Right cardiac atrium (tissue), 5 donors: ENCODE data around the gene HOXC9. TPM values are rescaled to one million over a fixed set of nuclear protein-coding genes. Genes with fewer than 3 reads are reported as not detected.

ENCODE experiments used
- ATAC-seq, 2 donors: fragments of 200-7000 bp; cut with Tn5 transposase; one replicate each; pipeline versions ENCODE4 v1.8.0 to v1.9.1; 2020; ENCODE audit warnings: moderate library complexity in 2 of 2, mild to moderate bottlenecking in 1 of 2
- DNase-seq, 3 donors: peaks; one replicate each; pipeline ENCODE4 v3.0.0-alpha.2; 2020
- H3K27ac ChIP-seq: one replicate; pipeline ENCODE4 v1.5.1; 2013; ENCODE audit warnings: mild to moderate bottlenecking, low read length, control low read depth, moderate library complexity
- H3K27me3 ChIP-seq: one replicate; pipeline ENCODE4 v1.6.1; 2013; ENCODE audit not compliant: control insufficient read depth, insufficient read depth
- H3K4me1 ChIP-seq: one replicate; pipeline ENCODE4 v1.6.1; 2013; ENCODE audit warnings: low read length; ENCODE audit not compliant: control insufficient read depth, insufficient read depth
- H3K4me3 ChIP-seq: one replicate; pipeline ENCODE4 v1.5.1; 2013; ENCODE audit warnings: low read length, control low read depth
- H3K9me3 ChIP-seq: one replicate; pipeline ENCODE4 v1.6.1; 2013; ENCODE audit warnings: low read length; ENCODE audit not compliant: control insufficient read depth
- WGBS: extraction: QIAGEN DNeasy Blood & Tissue Kit; methylation state at CpG from one replicate; pipeline ENCODE4 v1.1.7; 2013; 5-methylcytosine and 5-hydroxymethylcytosine counted together
- intact Hi-C, 4 donors: fragments of 100-400 bp; cut with DNase I; formaldehyde crosslinking; loops; one replicate each; pipeline versions ENCODE4 v1.11.0 to v1.14.0; 2022 to 2023
- microRNA-seq, 2 donors: library from miRNA; unstranded; fragments of <30 nt; microRNA quantifications; one replicate each; pipeline ENCODE4 v1.2.0, GENCODE V29; 2020 to 2021
- polyA plus RNA-seq: library from polyadenylated mRNA; stranded (reverse); fragments of 200-250 nt; gene quantifications from one replicate; pipeline ENCODE4 v1.2.3, GENCODE V29; 2013
- total RNA-seq, 4 donors: library from RNA; stranded (reverse); fragmentation: NEBNext Ultra II Directional; extraction: Animal tissue kit (Norgen Biotek cat#: 25700); gene quantifications; one replicate each; pipeline ENCODE4 v1.2.1, GENCODE V29; 2021
- donor health status: healthy with polysubstance abuse.
- donor health status: DM: no; HTN: yes; CAD: no.
- donor health status: DM: no; HTN: no; CAD: no.
- donor health status: DM: no; HTN: yes; CAD: no; lungs with severe emphysema.
- donor health status: DM: yes; HTN: yes; CAD: no.

HOXC9 gene
- total and polyA plus RNA-seq, 5 donors = 0.15 TPM; not detected in 4

DNA sequence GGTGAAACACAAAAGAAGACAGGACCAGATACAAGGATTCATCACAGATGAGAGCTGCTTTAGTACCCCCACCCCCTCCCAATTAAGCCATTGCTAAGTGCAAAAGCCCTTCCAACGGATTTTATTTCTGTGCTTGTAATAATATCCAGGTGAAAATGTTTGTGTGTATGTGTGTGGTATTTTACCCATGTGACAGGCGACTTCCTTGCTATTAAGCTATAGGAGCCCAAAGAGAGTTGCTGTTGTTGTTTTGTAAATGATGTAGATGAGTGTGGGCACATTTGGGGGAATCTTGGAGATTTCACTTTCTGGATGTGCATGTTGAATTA, 50.5 kb downstream of the HOXC9 start:
- DNase-seq (no peak), ATAC-seq (no peak)
- Histone ChIP-seq H3K4me3 (no peak overlapping the region), H3K9me3 (no peaks in the 10 kb centered on the region), H3K27ac (no peak overlapping the region), H3K4me1 (no peaks in the 10 kb centered on the region), H3K27me3 (peaks cover 3% of the 10 kb centered on the region)
- intact Hi-C loops = no loop called here
- 18% methylated on average over 2 of the region's 2 CpGs for WGBS

DNA sequence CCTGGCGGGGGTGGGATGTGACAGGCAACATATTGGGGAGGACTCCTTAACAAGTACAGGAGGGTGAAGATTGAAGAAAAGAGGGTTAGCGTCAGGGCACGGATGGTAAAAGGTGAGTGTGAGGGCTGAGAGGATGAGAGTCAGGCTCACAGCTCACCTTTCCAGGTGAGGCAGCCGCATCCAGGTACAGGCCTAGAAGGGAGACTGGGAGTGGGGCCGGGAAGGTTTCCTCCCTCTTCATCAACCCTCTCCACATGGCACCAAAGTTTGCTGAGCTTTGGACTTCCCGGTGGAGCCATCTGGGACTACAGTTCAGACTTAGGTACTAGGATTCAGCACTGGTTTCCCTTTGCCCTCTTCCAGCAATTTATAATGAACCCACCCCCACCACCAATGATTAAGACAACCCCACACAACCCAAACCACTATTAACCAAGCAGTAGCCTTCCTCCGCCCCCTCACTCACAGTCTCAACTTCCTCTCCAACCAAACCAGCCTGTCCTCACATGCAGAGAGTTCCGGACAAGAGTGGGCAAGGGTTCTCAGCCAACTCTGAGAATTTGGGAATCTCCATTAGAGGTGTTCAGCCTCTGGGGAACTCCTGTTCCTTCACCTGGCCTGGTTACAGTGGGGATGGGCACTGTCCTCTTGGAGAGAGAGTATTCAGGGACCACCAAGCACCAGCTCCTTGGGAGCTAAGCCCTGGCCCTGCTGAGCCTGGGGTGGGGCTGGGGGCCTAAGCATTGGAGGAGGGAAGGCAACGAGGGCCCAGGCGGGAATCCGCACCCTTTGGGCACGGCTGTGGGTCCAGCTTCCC, 51.3 kb downstream of the HOXC9 start:
- 30% methylated on average over 12 of the region's 12 CpGs for WGBS
- no peak for DNase-seq
- H3K4me1 ChIP-seq = no peaks in the 10 kb centered on the region
- H3K27me3 ChIP-seq = peaks cover 3% of the 10 kb centered on the region
- H3K27ac ChIP-seq = no peak overlapping the region
- no peak overlapping the region for H3K4me3 ChIP-seq
- ATAC-seq = no peak
- intact Hi-C loops = no loop called here
- no peaks in the 10 kb centered on the region for H3K9me3 ChIP-seq

DNA sequence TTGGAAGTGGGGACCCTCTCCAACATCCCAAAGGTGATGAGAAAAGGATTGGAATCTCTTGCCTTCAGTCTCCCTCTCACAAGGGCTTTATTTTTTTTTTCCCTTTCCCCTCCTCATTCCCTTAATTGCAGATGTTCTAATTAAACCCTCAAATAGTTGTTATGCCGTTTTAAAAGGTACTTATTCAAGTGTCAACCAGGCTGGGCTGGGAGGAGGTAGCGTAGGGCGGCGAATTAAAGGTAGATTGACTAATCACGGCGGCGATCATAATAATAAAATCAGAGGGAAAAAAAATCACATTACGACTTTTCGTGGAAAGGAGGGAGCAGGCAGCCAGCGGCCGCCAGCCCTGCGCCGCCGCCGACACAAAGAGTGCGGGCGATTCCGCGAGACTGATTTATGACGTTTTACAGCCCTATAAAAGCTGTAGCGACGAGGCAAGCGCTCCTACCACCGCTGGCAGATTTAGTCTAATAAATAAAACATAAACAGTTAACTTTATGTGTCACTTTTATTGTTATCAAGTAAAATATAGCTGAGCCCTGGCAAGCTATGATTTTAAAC, 52.0 kb downstream of the HOXC9 start:
- 21% methylated on average over 24 of the region's 24 CpGs for WGBS
- ATAC-seq (no peak), DNase-seq (no peak)
- H3K27me3 ChIP-seq = peaks cover 3% of the 10 kb centered on the region
- H3K4me1 ChIP-seq = no peaks in the 10 kb centered on the region
- H3K27ac ChIP-seq = no peak overlapping the region
- H3K9me3 ChIP-seq = no peaks in the 10 kb centered on the region
- intact Hi-C loops = no loop called here
- H3K4me3 ChIP-seq = no peak overlapping the region

DNA sequence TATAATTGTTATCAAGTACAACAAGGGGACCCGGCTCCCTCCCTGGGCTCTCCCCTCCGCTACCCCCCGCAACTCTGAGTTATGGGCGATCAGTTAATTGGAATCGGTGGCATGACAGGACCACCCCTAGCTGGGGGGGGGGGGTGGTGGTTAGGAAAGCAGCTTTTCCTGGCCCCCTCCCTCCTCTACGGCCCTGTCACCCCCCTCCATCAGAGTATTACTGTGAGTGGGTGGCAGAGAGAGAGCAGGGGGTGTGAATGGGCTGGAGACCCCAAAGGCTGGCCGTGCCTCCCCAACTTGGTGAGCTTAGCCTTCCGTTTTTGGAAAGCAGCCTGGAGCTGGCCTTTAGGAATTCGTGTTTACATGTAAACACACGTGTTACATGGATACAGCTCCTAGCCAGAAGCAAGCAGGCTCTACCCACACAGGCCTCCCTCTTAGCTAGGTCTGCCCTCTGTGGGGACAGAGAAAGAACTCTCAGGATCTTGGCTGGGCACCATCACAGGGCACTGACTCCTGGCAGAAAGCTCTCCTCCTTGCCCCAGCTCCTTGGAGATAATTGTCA, 52.6 kb downstream of the HOXC9 start:
- Histone ChIP-seq H3K4me3 (no peak overlapping the region), H3K9me3 (no peaks in the 10 kb centered on the region), H3K27ac (no peak overlapping the region), H3K27me3 (peaks cover 3% of the 10 kb centered on the region), H3K4me1 (no peaks in the 10 kb centered on the region)
- intact Hi-C loops = no loop called here
- ATAC-seq = peak in 1 of 2 donors; percentile 10
- 18% methylated on average over 10 of the region's 10 CpGs for WGBS
- no peak for DNase-seq

Small RNA genes lying within 50 kb of the gene (microRNA-seq; reads per million reads assigned to microRNA genes)
- gene MIR196A2 (0.54 to 1.7 reads per million in 2 donors), gene MIR615 (0.84 to 3.2 reads per million in 2 donors)

Other genes with a start within 250 kb of the HOXC9 start
- 1 to 10 TPM; 3.2 to 5.9 (median 4.0) TPM for gene CISTR, start 248.2 kb upstream of the HOXC9 start, total RNA-seq
- gene CISTR, start 248.2 kb upstream of the HOXC9 start, polyA plus RNA-seq = 2.8 TPM
- not detected for gene HOXC13, start 61.3 kb upstream of the HOXC9 start, total RNA-seq
- not detected for gene HOXC13, start 61.3 kb upstream of the HOXC9 start, polyA plus RNA-seq
- not detected for gene HOXC12, start 45.3 kb upstream of the HOXC9 start, total RNA-seq
- gene HOXC12, start 45.3 kb upstream of the HOXC9 start, polyA plus RNA-seq = not detected
- gene HOXC11, start 27.0 kb upstream of the HOXC9 start, total RNA-seq = not detected
- gene HOXC11, start 27.0 kb upstream of the HOXC9 start, polyA plus RNA-seq = not detected
- gene HOTAIR, start 25.2 kb upstream of the HOXC9 start, total RNA-seq = not detected
- gene HOTAIR, start 25.2 kb upstream of the HOXC9 start, polyA plus RNA-seq = not detected
- not detected for gene HOXC10, start 15.0 kb upstream of the HOXC9 start, total RNA-seq
- gene HOXC10, start 15.0 kb upstream of the HOXC9 start, polyA plus RNA-seq = not detected
- not detected for gene HOXC8, start 8.8 kb downstream of the HOXC9 start, total RNA-seq
- not detected for gene HOXC8, start 8.8 kb downstream of the HOXC9 start, polyA plus RNA-seq
- under 1 TPM in 3 of 4 donors, not detected in 1; 0.34 to 0.65 (median 0.42) TPM for gene HOXC6, start 28.3 kb downstream of the HOXC9 start, total RNA-seq
- gene HOXC6, start 28.3 kb downstream of the HOXC9 start, polyA plus RNA-seq = 0.48 TPM
- not detected for gene HOXC5, start 32.9 kb downstream of the HOXC9 start, total RNA-seq
- gene HOXC5, start 32.9 kb downstream of the HOXC9 start, polyA plus RNA-seq = 0.11 TPM
- under 1 TPM in 3 of 4 donors, not detected in 1; 0.14 to 0.37 (median 0.33) TPM for gene HOXC4, start 53.7 kb downstream of the HOXC9 start, total RNA-seq
- gene HOXC4, start 53.7 kb downstream of the HOXC9 start, polyA plus RNA-seq = 0.32 TPM
- gene SMUG1, start 188.8 kb downstream of the HOXC9 start, total RNA-seq = 10 to 100 TPM; 16.8 to 20.7 (median 18.6) TPM
- gene SMUG1, start 188.8 kb downstream of the HOXC9 start, polyA plus RNA-seq = 26.3 TPM